GM11168 (cell line): ENCODE results near the gene CYP2W1.
"Not testable (repeated sequence)": the region's sequence is repeated elsewhere in the genome, so short reads cannot be mapped to it uniquely, and the experiment has no call there.

Experiments
- in situ Hi-C: fragments of 300-500 bp; cut with MboI; formaldehyde crosslinking; loops from one replicate; pipeline ENCODE4 v1.12.0; 2022; ENCODE audit warnings: low sequenced_read_pairs; ENCODE audit not compliant: unreplicated experiment

CYP2W1 gene

DNA sequence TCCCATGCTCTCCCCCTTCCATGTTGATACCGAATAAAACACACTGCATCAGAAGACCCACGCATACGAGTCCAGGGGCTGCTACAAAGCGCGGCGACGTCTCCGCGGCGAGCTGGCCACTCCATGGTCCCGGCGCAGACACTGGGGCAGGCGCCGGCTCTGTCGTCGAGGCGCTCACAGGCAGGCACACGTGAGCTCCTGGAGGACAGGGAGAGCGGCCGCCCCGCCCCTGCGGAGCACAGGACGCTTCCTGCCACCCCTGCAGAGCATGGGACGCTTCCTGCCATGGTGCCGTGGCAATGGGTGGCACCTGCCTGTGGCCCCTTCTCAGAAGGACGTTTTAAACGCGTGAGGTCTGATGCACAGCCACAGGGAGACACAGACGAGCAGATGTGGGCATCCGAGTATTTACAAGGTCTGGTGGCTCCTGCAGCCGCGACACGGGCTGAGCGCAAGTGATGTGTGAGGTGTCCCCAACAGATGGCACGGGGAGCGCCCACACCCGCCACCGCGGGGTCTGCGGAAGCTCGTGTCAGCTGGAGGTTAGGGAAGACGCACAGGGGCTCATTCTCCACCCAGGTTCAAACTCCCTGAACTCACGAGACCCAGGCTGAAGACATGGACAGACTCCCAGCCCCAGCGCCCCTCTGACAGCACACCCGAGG is 40.0 kb downstream of the CYP2W1 start:
- in situ Hi-C loops: no loop called here

DNA sequence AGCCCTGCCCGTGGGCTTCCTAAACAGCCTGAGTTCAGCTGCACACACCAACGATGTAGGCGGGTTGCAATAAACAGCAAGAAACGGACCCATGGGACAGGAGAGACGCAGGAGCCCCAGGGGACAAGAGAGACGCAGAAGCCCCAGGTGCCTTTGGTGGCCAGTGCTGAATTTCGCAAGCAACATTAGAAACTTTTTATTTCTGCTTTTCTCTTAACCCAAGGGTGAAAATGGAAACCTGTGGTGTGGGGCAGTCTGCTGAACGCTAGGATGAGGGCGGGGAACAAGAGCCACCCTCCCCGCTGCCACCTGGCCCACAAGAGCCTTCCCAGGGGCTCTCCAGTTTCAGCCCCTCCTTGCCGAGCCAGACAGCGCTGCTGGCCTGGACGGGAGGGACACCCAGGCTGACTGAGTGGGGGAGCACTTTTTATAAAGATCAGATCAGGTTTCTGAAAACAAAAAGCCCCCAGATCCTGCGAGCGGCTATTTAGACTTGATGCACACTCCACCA is 41.4 kb downstream of the CYP2W1 start:
- in situ Hi-C loops: no loop called here

DNA sequence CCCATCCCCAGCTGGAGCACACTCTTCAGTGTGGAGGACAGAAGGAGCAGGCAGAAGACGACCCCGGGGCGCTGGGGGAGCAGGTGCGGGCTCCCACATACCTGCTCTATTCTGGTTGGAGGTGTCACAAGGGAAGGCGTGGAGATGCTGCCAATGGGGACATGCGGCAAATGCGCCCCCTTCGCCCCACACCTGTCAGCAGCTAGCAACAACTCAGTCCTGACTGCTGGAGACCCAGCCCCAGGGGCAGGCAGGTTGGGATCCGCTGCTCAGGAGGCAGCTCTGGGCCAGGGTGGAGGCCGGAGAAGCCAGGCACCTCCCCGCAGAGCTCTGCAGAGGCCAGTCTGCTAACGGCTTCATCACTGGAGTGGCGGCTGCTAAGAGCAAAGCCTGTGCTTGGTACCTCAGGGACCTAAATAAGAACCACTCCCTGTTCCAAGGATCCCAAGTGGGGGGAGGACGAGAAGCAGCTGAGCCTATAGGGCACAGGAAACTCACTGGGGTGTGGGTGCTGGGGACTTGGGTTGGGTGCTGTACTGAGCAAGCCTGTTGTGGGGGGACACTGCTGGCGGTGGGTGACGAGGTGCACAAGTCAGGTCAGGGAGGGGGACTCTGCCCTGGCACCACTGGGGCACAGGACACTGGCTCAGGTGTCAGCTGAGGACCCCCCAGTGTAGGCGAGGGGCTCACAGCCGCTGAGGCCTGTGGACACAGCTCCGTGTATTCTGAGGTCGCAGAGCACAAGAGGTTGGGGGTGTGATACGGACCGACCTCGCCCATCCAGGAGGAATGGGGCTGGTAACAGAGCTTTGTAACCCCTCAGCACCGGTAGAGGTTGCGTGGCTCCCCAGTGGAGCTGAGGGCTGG is 42.1 kb downstream of the CYP2W1 start:
- in situ Hi-C loops: no loop called here

DNA sequence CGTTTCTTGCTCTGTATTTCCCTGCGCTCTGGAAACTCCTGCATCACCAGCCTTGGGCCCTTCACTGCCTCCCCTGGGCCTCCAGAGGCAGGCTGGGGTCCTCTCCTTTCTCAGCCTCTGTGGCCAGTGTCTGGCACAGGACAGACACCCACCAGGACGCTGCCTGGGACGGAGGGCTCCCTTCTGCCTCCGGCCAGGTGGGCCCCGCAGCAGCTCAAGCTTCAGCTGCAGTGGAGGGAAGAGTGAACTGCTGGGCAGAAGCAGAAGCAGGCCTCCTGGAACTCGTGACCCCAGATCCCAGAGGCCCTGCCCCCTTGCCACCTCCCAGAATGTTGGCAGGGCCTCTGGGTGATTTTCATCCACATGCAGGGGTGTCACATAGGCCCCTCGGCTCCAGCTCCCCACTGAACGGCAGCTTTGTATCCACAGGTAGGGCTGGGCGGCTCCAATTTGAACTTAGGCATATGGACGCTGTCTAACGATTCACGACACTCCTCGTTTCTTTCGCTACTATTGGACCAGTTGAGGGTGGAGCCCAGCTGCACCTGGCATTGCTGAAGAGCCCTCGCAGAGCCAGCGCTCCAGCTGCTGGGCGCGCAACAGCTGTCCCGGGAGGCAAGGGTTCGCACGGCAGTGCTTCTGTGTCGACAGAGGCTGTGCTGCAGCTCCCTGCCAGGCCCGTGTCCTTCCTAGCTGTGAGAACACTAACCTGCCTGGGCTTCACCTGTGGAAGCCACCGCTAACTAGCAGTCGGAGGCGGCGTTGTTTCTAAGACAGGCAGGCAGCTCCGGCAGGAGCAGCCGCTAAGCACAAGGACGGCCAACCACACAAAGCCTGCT is 43.0 kb downstream of the CYP2W1 start:
- in situ Hi-C loops: no loop called here

DNA sequence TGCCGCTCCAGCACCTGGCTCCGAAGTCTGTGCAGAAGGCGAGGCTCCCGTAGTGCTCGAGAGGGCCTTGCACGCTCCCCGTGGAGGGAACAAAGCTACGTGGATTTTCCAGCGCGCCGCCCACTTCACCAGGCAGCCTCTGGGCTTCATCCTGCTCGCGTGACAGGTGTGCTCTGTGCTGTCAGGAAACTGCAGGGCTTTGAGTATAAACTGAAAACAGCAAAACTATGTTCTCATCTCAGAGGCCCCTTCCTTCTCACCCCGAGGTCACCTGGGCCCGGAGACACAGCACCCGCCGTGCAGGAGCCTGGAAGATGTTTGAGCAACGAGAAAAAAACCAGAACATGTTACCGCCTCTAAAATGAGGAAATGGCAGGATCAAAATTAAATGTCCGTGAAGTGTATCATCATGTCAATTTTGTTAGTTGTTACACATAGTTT is 43.8 kb downstream of the CYP2W1 start:
- in situ Hi-C loops: no loop called here

DNA sequence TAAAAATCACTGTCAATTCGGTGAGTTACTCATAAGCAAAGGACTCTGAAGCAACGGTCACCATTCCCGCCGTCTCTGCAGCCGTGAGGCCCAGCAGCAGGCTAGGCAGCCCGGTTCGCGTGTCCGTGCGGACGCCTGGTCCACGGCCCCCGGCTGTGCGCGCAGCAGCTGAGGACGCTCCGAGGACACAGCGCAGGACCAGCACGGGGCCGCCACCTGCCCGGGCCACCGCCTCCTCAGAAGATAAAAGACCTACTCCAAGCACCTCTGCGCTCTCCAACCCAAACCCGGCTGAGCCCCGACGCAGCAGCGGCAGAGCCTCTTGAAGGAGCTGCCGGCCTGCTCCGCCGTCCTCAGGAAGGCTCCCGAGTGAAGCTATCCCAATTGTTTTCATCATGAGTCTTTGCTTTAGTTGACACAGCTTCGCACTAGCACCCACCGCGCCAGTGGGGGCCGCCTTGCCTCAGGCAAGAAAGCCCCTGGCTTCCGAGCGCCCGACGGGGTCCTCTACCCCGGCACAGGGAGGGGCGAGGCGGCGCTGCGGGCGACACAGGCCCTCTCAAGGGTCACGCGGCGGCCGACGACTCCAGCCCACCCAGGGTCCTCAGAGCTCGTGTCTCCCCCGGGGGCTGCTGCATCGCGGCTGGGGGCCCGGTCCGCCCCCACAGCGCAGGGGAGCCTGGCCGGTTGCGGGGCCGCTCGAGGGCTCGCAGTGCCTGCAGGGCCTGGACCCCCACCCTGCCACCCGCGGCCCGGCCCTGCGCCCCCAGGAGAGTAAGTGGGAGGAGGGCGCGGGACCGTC is 44.5 kb downstream of the CYP2W1 start:
- in situ Hi-C loops: no loop called here

DNA sequence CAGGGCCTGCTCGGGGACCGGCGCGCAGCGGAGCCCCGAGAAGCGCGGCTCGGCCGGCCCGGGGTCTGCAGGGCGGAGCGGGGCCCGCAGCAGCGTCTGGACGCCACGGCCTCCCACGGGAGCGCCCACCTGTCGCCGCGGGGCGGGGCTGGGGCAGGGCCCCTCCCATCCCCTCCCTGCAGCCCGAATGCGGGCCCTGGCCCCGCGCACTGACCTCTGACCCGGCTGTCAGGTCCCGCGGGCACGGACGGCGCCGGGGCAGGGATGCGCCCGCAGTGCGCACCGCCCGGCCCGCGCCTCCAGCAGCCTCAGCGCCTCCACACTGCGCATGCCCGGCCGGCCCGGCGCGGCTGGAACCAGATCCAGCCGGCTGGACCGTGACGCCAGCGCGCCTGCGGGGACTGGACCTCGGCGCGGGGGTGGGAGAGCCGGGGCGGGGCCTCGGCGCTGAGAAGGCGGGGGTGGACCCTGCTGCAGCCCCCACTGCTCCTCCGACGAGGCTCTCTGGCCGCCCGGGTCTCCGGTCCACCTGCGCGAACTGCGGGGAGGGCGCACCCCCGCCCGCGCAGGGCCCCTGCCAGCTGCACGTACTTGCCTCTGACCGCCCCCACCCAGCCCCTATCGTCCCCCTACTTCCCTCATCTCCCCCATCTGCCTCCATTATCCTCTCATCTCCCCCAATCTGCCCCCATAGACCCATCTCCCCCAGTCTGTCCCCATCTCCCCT is 45.2 kb downstream of the CYP2W1 start:
- in situ Hi-C loops: no loop called here

DNA sequence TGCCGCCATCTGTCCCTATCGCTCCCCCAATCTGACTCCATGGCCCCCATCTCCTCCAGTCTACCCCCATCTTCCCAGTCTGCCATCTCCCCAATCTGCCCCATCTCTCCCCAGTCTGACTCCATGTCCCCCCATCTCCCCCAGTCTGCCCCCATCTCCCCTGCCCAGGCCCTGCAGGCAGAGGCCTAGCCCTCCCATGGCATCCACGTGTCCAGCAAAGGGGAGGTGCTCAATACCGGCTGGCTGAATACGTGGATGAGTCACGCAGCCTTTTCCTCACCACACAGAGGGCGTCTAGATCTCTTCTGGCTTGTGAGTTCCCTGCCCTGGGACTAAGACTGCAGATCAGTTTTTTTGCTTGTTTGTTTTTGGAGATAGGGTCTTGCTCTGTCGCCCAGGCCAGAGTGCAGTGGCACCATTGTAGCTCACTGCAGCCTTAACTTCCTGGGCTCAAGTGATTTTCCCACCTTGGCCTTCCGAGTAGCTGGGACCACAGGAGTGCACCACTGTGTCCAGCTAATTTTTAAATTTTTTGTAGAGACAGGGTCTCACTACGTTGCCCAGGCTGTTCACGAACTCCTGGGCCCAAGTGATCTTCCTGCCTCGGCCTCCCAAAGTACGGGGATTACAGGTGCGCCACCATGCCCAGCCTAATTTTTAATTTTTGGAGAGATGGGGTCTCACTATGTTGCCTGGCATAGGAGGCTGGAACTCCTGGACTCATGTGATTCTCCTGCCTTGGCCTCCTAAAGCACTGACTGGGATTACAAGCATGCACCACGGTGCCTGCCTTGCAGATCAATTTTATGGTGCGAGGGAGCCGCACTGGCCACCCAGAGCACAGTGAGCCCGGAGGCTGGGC is 46.0 kb downstream of the CYP2W1 start:
- in situ Hi-C loops: no loop called here

DNA sequence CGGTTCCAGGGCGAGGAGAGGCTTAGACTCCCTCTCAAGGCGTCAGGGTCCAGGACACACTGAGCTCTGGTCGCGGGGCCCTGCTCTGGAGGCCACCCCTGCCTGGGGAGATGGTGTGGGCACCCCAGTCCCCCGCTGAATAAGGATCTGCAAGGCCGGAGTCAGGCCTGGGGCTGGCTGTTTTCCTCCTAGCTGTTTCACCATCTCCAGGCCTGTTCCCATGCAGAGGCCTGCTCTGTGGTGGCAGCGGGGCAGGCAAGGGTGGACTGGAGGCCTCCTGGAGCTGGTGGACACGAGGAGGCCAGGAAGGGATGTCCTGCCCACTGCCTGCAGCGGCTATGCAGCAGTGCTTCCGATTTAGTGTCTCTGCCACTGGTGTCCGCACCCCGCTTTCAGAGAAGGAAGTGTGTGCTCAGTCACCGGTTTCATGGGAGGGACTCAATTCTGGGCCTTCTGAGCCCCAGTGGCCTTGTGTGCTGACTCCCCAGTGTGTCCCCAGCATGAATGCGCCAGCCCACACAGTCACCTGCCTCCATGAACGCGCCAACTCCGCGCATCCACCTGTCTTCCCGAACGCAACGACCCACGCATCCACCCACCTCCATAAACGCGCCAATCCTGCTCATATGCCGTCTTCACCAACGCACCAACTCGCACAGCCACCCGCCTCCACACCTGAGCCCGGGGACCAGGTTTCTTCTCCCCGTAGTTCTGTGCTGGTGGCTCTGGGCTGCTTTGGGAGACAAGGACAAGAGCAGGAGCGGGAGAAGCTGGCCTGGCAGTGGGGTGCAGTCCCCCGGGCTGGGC is 46.9 kb downstream of the CYP2W1 start:
- in situ Hi-C loops: no loop called here

DNA sequence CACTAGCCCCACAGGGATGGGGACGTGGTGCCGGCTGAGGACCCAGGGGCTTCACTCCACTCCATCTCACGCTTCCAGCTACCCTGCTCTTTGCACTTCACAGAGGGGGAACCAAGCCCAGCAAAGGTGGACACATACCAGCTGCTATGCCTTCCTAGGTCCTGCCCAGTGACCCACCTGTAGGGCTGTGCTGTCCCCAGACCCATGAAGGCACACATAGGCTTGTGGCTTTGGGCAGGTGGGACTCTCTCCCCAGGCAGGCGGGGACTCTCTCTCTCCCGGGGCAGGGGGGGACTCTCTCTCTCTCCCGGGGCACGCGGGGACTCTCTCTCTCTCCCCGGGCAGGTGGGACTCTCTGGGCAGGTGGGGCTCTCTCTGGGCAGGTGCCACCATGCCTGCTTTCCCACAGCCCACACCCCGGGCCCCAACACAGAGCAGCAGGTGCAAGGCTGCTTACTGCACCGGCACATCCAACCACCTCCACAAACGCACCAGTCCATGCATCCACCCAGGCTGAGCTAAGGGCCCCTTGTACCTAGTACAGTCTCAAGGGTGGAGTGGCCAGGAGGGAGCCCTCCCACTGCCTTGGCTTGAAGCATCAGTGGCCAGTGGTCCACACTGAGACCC is 47.6 kb downstream of the CYP2W1 start:
- in situ Hi-C loops: no loop called here

DNA sequence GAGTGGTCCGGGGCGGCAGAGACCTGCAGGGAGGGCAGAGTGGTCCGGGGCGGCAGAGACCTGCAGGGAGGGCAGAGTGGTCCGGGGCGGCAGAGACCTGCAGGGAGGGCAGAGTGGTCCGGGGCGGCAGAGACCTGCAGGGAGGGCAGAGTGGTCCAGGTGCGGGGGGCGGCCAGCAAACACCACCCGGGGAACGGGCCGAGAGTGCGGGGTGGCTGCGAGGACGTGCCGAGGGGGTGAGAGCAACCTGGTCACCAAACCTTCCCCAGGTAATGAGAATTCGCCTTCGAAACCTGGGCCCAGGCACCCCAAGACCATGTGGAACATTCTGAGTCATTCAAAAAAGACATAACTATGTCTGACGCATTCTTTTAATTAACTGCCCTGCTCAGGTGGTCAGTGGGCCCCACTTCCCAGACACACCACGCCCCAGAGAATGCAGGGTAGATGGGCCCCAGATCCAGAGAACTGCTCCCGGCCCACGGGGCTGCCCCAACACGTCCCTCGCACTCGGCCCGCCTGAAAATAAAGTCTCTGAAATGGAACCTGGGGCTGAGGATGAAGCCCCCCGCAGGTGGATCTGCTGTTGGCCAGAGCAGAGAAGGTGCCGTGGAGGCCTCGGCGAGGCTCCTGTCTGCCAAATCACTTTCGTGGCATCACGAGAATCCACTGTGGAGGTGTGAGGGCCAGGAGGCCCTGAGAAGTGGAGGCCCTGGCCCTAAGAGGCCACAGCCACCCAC is 48.9 kb downstream of the CYP2W1 start:
- in situ Hi-C loops: no loop called here

DNA sequence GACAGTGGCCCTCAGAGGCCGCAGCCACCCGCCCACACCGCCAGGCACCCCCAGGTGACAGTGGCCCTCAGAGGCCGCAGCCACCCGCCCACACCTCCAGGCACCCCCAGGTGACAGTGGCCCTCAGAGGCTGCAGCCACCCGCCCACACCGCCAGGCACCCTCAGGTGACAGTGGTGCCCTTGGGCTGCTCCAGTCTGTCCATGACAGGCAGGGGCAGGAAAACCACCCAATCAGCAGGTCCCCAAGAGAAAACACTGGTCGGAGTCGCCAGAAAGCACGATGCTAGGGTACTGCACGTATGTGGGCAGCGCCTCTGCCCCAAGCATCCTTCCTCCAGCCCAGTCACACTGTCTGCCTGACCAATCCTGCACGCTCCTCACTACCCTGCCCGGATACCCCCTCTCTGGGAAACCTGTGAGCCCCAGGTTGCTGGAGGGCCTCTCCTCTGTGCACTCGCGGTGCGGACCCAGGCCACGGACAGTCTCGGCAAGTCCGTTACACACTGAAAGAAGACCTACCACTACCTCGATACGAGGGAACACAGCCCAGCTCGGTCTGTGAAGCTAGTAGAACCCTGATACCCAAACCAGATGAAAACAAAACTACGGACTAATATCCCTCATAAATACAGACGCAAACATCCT is 49.7 kb downstream of the CYP2W1 start:
- in situ Hi-C loops: no loop called here

DNA sequence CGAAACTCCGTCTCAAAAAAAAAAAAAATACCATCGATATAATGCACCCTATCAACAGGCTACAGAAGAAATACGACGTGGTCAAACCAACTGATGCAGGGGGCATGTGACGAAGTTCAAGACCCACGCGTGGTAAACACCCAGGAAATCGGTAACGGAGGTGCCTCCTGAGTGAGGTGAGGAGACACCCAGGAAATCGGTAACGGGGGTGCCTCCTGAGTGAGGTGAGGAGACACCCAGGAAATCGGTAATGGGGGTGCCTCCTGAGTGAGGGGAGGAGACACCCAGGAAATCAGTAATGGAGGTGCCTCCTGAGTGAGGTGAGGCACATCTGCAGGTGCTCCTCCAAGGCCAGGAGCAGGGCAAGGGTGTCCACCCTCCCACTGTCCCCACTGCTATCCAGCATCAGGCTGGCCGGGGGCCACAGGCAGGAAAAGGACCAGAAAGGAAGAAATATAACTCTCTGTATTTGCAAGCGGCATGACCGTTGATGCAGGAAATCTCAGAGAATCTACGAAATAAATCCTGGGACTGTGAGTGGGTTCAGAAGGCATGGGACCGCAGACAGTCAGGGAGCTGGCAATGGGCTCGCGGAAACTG is 50.7 kb downstream of the CYP2W1 start:
- in situ Hi-C loops: no loop called here

DNA sequence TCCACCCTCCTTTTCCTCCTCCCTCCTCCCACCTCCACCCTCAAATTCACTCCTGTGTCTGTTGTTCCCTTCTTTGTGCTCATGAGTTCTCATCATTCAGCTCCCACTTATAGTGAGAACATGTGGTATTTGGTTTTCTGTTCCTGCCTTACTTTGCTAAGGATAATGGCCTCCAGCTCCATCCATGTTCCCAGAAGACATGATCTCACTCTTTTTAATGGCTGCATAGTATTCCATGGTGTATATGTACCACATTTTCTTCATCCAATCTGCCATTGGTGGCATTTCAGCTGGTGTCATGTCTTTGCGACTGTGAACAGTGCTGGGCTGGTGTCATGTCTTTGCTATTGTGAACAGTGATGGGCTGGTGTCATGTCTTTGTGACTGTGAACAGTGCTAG is 51.8 kb downstream of the CYP2W1 start:
- in situ Hi-C loops: not testable (repeated sequence)

DNA sequence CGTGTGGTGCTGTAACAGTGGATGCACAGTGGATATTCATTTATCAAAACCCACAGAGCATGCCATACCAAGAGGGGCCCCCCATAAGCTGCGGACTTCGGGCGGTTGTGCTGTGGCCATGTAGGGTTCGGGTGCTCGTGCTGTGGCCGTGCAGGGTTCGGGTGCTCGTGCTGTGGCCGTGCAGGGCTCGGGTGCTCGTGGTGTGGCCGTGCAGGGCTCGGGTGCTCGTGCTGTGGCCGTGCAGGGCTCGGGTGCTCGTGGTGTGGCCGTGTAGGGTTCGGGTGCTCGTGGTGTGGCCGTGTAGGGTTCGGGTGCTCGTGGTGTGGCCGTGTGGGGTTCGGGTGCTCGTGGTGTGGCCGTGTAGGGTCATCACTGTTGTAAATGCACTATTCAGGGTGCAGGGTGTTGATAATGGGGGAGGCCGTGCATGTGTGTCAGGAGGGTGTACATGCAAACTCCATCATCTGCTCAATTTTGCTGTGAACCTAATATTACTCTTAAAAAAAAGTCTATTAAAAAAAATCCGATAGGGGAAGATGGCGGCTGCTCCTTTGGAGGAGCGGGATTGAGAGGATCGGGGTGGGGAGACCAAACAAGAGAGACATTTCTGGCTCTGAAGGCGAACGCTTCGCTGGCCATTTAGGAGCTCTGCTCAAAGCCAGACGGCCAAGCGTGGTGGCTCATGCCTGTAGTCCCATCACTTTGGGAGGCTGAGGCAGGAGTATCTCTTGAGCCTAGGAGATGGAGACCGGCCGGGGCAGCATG is 53.4 kb downstream of the CYP2W1 start:
- in situ Hi-C loops: not testable (repeated sequence)
